HPDE6-E6E7 (cell line): ENCODE results near the gene IPPK.
A peak's percentile ranks its signal among the peaks of the same experiment; 100 is the strongest.
"Not testable (repeated sequence)": the region's sequence is repeated elsewhere in the genome, so short reads cannot be mapped to it uniquely, and the experiment has no call there.

Source experiments
- DNase-seq: peaks from one replicate; pipeline ENCODE4 v3.0.0; 2011; ENCODE audit warnings: missing footprints; ENCODE audit errors: extremely low spot score

Gene IPPK

GRCh38 chr9:92638621-92639101 is 31.3 kb downstream of the IPPK start:
- no peak for DNase-seq

GRCh38 chr9:92637886-92638620 is 31.9 kb downstream of the IPPK start:
- DNase-seq = no peak

- no peak for DNase-seq
Measured at GRCh38 chr9:92637326-92637725, 32.6 kb downstream of the IPPK start.

- no peak for DNase-seq
Measured at GRCh38 chr9:92636627-92637026, 33.3 kb downstream of the IPPK start.

GRCh38 chr9:92635760-92636159 is 34.2 kb downstream of the IPPK start:
- DNase-seq = no peak

- peak; percentile 70 for DNase-seq
Measured at GRCh38 chr9:92634712-92635605, 35.0 kb downstream of the IPPK start.

GRCh38 chr9:92633614-92634278 is 36.2 kb downstream of the IPPK start:
- no peak for DNase-seq

- no peak for DNase-seq
Measured at GRCh38 chr9:92632641-92633040, 37.3 kb downstream of the IPPK start.

- no peak for DNase-seq
Measured at GRCh38 chr9:92631452-92632343, 38.2 kb downstream of the IPPK start.

GRCh38 chr9:92627651-92628050 is 42.3 kb downstream of the IPPK start:
- DNase-seq = no peak

- DNase-seq = no peak
Measured at GRCh38 chr9:92626484-92626883, 43.4 kb downstream of the IPPK start.

GRCh38 chr9:92623936-92624335 is 46.0 kb downstream of the IPPK start:
- DNase-seq = not testable (repeated sequence)

GRCh38 chr9:92620845-92621244 is 49.1 kb downstream of the IPPK start:
- no peak for DNase-seq

- DNase-seq = no peak
Measured at GRCh38 chr9:92619601-92620300, 50.2 kb downstream of the IPPK start.

GRCh38 chr9:92618633-92619225 is 51.2 kb downstream of the IPPK start:
- no peak for DNase-seq

GRCh38 chr9:92617951-92618510 is 51.9 kb downstream of the IPPK start:
- DNase-seq = no peak

- DNase-seq = no peak
Measured at GRCh38 chr9:92617195-92617813, 52.6 kb downstream of the IPPK start.

- no peak for DNase-seq
Measured at GRCh38 chr9:92616655-92617111, 53.2 kb downstream of the IPPK start.

GRCh38 chr9:92616199-92616641 is 53.7 kb downstream of the IPPK start:
- DNase-seq = no peak
